Measurements from ENCODE around the gene ZNF502. TPM values are rescaled to one million over a fixed set of nuclear protein-coding genes. Genes with fewer than 3 reads are reported as not detected.

The ZNF502 gene
- total RNA-seq, 1 experiment from 2014 or later: 3.6 TPM

- TF ChIP-seq ERG (CRISPR knock-in tag; IDR thresholded peaks at IDR 0.05) (no peak), USF2 (CRISPR knock-in tag; IDR thresholded peaks at IDR 0.05) (no peak)
Observed at GRCh38 chr3:44764248-44764647, 51.8 kb downstream of the ZNF502 start (continued).

GRCh38 chr3:44771424-44772098 lies 59.1 kb downstream of the ZNF502 start:
- Mint-ChIP-seq H3K9me3 (peaks cover 72% of the 10 kb centered on the region), H3K4me3 (no peak overlapping the region), H3K27me3 (ENCODE audit: low read depth) (0 out of 2 replicates have a peak, but pooled peaks cover 4% of the 10 kb centered on the region), H3K36me3 (peaks cover 90% of the 10 kb centered on the region), H3K4me1 (peaks cover 3% of the 10 kb centered on the region; the same call in 1 of the 2 replicates), H3K27ac (no peak overlapping the region)
- no peak for ATAC-seq
- DNase-seq (ENCODE audit: low spot score): no peak
- POLR2A ChIA-PET: no interaction called here
- TF ChIP-seq E2F1 (CRISPR knock-in tag; IDR thresholded peaks at IDR 0.05) (no peak), HMGXB4 (CRISPR knock-in tag; IDR thresholded peaks at IDR 0.05) (no peak), ETV6 (CRISPR knock-in tag; IDR thresholded peaks at IDR 0.05) (no peak), ATF3 (CRISPR knock-in tag; conservative IDR thresholded peaks at IDR 0.05) (no peak), SP1 (CRISPR knock-in tag; conservative IDR thresholded peaks at IDR 0.05) (no peak), ZNF671 (CRISPR knock-in tag; IDR thresholded peaks at IDR 0.05) (no peak), CBFB (CRISPR knock-in tag; IDR thresholded peaks at IDR 0.05; ENCODE audit: low read depth) (no peak), NR2C2 (CRISPR knock-in tag; IDR thresholded peaks at IDR 0.05) (no peak), NR1H2 (CRISPR knock-in tag; IDR thresholded peaks at IDR 0.05) (no peak), ZBTB21 (CRISPR knock-in tag; IDR thresholded peaks at IDR 0.05; ENCODE audit: borderline replicate concordance) (no peak), ZNF317 (CRISPR knock-in tag; IDR thresholded peaks at IDR 0.05; ENCODE audit: borderline replicate concordance, low read depth) (no peak), ZSCAN18 (CRISPR knock-in tag; IDR thresholded peaks at IDR 0.05) (no peak), CTCF (IDR thresholded peaks at IDR 0.05) (no peak), SMAD3 (CRISPR knock-in tag; IDR thresholded peaks at IDR 0.05; ENCODE audit: borderline replicate concordance) (no peak), TCF7 (CRISPR knock-in tag; IDR thresholded peaks at IDR 0.05; ENCODE audit: low read depth) (no peak), ZNF281 (CRISPR knock-in tag; IDR thresholded peaks at IDR 0.05) (no peak), ZNF232 (CRISPR knock-in tag; IDR thresholded peaks at IDR 0.05) (no peak)
- CTCF ChIA-PET: no interaction called here

Data from WTC11 (cell line).